Left renal pelvis (tissue), 4 donors: ENCODE results near the gene CLEC10A. TPM values are rescaled to one million over a fixed set of nuclear protein-coding genes. Genes with fewer than 3 reads are reported as not detected.
"Not testable (repeated sequence)": the region's sequence is repeated elsewhere in the genome, so short reads cannot be mapped to it uniquely, and the experiment has no call there.

Source experiments
- DNase-seq, 4 donors: peaks; one replicate each; pipeline ENCODE4 v3.0.0-alpha.2; 2013; ENCODE audit warnings: low read depth in 4 of 4, low spot score in 3 of 4
- polyA plus RNA-seq, 4 donors: library from polyadenylated mRNA; unstranded; fragments of 120-200 nt; gene quantifications; one replicate each; pipeline ENCODE4 v1.2.1, GENCODE V29; 2013; ENCODE audit not compliant: insufficient read length in 4 of 4

The CLEC10A gene
- polyA plus RNA-seq, 4 donors = 0.99 to 2.0 (median 1.1) TPM

DNA sequence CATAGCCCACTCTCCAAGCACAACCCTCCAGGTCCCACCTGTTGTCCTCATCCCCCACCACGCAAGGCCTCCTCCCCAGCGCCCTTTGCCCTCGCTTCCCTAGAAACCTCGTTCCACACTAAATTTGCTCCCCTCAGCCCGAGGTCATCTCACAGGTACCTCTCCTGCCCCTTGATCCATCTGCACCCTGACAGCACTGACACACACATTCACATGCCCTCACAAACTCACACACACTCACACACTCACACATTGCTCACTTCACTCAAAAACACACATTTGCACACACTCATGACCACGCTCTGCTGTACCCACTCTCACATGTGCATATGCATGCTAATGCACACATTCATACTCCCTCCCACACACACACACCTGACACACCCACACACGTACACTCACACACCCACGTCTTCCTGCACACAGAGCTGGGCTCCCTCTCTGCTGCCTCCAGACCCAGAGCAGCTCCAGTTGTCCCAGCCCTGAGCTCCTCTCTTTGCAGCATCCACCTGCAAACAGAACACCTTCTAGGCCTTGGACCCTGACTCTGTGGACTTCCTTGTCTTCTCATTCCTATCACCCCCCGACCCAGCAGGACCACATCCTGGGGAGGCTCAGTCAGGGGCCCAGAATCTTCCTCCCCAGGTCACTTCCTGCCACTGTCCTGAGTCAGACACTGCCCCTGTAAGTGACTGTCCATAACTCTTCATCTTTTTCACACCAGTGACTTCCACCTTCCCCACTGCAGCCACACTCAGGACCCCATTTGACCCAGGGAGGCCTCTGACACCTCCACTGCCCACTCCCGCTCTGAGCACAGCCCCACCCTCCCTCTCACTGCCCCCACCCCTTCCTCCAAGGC is 29.6 kb upstream of the CLEC10A start:
- no peak for DNase-seq

DNA sequence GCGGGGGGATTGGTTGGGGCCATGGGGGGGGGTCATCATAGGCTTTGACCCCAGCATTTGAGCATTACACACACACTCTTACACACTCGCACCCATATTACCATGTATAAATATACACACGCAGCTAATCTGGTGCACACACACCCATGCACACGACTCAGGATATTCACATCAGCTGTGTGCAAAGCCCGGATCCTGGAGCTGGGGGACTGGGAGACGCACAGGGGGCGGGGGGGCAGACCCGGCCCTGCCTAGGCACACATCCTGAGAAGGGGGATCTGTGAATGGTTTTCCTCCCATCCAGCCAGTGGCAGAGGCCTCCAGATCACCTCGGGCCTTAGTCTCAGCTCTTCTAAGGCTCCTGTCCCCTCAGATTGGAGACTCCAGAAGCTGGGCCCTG is 28.9 kb upstream of the CLEC10A start:
- DNase-seq = no peak

DNA sequence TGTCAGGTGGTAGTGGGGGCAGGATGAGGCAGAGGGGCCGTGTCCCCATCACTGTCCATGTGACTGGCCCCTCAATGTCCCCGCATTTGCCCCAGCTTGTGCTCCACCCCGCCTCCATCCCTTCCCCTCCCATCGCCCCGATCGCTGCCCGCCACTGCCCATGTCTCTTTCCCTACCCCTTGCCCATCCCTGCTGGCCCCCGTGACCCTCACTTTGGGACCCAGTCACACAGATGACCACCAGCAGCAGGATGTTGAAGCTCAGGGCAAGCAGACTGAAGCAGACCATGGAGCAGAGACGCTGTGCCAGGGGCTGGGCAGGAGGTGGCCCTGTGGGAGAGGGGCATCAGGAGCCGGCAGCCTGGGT is 28.5 kb upstream of the CLEC10A start:
- no peak for DNase-seq

DNA sequence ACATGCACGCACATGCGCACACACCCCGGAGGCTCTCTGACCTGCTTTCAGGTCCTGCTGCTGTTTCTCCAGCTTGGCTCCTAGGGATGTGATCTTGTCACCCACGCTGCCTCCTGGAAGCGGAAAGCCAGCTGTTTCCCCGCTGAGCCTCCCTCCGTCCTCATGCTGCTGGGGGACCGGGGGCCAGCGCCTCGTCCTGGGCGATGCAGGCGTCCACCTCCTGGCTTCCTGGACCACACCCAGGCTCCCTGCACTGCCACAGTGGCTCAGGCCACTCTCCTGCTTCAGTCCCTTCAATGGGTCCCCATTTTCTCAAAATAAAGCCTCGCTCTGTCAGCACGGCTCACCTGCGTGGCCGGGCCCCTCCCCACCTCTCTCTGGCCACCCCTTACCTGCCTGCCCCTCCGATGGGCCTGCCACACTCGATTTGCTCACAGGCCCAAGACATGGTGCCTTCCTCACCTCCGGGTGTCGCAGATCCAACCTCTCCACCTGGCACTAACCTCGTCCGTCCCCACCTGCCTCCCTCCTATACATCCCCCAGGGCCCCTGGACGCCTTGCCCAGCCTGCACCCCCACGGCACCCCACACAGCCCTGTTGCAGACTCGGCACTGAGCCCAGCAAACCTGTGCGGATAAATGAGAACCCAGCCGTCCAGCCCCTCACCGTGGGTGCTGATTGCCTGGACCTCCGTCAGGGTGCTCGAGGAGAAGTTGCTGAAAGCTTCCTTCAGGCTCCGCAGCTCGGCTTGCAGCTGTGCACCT is 27.9 kb upstream of the CLEC10A start:
- no peak for DNase-seq

DNA sequence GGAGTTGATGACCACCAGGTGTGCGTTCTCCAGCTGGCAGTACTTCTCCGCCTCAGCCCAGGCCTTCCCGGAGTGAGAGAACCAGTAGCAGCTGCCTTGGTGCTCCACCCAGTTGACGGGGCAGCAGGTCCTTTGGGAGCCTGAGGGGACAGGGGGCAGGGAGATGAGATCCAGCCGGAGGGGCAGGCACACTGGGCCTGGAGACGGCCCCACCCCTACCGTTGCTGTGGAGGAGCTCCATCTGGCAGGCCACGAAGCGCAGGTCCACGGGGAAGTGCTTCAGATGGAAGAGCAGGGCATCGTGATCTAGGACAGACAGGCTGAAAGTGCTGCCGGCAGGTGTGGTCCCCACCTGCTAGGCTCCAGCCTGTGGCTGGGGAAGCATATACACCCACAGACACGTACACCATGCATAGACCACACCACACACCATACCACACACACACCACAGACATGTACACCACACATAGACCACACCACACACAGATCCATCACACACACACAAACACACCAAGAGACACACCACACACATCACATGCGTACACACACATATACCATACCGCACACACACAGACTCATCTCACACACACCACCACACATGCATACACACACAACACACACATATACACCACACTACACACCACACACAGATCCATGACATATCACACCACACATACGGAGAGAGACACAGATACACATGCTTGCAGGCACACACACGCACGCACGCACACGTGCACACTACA is 27.1 kb upstream of the CLEC10A start:
- no peak for DNase-seq

DNA sequence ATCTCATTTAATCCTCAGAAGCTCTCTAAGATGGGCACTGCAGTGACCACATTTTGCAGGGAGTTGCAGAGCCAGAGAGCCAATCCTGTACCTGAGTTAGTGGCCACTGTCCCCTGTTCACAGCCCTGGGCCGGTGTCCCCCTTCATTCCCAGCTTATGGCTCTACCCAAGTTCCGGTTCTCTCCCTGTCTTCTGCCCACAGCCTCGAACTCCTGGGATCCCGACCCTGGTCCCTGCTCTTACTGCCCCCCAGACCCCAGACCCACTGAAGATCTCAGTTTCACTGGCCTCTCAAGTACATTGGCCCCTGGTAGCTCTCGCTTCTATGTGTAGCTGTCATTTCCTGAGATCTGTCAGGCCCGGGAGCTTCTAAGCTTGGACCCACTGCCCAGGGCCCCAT is 22.4 kb upstream of the CLEC10A start:
- no peak for DNase-seq

DNA sequence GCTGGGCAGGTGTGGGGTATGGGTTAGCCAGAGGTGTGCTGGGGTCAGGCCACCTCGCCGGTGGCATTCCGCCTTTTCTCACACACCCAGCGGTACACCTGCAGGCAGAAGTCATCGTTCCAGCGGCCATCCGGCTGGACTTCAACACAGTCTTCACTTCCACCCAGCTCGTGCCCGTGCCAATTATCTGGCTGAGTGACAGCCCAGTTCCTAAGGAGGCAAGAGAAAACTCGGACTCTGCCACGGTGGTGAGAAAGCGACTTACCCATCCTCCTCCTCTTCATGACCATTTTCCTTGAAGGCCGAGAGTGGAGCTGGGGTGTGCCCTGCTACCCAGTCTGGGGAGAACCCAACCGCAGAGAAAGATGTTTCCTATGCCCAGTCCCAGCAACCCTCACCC is 21.5 kb upstream of the CLEC10A start:
- no peak for DNase-seq

DNA sequence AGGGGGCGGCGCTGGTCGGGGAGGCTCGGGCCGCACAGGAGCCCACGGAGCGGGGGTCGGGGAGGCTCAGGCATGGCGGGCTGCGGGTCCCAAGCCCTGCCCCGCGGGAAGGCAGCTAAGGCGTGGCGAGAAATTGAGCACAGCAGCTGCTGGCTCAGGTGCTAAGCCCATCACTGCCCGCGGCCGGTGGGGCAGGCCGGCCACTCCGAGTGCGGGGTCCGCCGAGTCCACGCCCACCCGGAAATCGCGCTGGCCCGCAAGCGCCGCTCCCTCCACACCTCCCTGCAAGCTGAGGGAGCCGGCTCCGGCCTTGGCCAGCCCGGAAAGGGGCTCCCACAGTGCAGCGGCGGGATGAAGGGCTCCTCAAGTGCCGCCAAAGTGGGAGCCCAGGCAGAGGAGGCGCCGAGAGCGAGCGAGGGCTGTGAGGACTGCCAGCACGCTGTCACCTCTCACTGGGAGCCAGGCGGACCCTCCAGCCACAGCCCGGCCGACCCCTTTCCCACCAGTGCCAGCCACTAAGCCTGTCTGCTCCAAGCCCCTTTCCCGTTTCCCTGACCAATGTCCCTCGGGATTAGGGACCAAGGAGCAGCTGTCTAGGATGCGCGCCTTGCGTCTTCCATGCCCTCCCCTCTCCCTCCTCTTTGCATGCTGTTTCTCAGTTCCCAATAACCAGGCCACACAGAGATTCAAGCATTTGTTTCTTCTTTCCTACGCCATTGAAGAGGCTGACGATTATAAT is 20.8 kb upstream of the CLEC10A start:
- not testable (repeated sequence) for DNase-seq

DNA sequence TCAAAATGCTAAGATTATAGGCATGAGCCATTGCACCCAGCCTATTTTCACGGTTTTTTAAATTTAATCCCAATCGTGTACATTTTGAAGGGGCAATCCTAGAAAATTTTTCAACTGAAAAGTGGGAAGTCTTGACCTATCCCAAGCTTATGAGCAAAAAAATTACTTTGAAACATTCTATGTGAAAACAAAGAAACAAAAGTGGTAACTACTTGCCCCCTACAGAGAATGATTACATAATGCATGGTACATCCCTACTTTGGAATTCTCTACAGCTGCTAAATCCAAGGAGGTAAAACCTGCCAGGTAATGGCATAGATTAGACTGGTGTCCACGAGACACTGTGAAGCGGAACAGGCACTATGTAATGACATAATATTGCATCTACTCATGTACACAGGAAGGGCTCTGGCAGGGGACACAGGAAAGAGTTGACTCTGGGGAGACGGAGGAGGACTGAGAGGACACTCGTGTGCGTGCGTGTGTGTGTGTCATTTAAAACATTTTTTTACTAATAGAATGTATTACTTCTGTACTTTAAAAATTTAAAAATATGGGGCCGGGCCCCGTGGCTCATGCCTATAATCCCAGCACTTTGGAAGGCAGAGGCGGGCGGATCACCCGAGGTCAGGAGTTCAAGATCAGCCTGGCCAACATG is 18.9 kb upstream of the CLEC10A start:
- no peak for DNase-seq

DNA sequence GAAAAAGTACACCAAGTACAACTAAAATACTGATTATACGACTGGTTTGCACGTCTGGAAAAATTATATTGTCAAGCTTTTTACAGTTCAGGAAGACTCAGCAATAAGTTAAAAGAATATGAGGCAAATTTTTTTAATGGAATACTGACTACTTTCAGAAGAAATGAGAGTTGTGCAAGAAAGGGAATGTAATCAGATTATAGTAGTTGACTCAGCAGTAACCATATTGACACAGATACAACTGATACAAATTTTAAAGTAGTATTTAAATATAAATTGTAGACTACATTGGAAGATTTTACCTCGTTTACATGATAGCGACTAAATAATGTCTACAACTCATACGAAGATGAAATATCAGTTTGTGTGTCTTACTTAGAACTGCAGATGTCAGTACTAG is 17.9 kb upstream of the CLEC10A start:
- DNase-seq = no peak

DNA sequence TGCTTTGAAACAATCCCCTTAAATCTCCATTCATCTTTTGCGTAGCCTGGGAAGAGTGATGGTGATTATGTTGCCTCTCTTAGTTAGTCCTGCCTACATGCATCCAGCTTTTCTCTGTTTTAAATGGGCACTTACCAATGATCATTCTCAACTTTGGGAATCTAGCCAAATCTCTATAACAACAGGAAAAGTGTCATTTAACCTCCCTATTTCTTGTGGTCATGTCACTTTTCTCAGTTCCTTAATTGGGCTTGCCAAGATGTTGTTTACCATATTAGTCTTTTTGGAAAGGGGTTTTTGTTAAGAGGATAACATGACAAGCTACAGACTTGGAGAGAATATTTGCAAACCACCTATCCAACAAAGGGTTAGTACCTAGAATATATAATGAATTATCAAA is 15.6 kb upstream of the CLEC10A start:
- no peak for DNase-seq

DNA sequence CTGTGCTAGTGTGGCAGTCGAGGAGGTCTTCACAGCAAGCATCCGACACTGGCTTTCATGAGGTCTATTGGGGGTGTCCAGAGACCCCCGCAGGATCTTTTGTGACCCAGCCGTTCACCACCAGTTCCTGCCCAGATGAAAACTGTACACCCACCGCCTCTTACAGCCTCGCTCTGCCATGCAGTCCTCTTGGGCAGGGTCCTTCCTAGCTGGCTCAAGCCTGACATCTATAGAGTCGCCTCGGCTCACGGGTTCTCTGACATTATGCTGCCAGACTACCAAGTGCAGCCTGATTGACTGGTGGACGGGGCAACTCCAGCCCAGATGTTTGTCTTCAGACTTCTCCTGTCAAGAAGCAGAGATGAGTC is 14.6 kb upstream of the CLEC10A start:
- no peak for DNase-seq

DNA sequence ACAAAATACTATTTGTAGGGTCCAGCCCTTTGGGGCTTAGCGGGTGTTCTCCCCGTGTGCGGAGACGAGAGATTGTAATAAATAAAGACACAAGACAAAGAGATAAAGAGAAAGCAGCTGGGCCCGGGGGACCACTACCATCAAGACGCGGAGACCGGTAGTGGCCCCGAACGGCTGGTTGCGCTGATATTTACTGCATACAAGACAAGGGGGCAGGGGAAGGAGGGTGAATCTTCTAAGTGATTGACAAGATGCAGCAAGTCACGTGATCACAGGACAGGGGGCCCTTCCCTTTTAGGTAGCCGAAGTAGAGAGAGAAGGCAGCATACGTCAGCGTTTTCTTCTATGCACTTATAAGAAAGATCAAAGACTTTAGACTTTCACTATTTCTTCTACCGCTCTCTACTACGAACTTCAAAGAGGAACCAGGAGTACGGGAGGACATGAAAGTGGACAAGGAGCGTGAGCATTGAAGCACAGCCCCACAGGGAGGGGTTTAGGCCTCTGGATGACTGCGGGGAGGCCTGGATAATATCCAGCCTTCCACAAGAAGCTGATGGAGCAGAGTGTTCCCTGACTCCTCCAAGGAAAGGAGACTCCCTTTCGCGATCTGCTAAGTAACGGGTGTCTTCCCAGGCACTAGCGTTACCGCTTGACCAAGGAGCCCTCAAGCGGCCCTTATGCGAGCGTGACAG is 11.4 kb upstream of the CLEC10A start:
- DNase-seq = not testable (repeated sequence)

DNA sequence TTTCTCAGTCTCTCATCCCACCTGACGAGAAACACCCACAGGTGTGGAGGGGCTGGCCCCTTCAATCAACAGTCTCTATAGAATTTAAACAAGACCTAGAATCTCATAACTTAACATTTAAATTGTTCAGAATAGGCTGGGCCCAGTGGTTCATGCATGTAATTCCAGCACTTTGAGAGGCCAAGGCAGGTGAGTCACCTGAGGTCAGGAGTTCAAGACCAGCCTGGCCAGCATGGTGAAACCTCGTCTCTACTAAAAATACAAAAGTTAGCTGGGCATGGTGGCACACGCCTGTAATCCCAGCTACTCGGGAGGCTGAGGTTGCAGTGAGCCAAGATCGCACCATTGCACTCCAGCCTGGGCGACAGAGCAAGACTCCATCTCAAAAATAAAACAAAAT is 9.5 kb upstream of the CLEC10A start:
- not testable (repeated sequence) for DNase-seq

DNA sequence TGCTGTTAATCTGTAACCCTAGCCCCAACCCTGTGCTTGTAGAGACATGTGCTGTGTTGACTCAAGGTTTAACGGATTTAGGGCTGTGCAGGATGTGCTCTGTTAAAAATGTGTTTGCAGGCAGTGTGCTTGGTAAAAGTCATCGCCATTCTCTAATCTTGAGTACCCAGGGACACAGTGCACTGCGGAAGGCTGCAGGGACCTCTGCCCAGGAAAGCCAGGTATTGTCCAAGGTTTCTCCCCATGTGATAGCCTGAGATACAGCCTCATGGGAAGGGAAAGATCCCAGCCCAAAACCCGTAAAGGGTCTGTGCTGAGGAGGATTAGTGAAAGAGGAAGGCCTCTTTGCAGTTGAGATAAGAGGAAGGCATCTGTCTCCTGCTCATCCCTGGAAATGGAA is 8.4 kb upstream of the CLEC10A start:
- not testable (repeated sequence) for DNase-seq

DNA sequence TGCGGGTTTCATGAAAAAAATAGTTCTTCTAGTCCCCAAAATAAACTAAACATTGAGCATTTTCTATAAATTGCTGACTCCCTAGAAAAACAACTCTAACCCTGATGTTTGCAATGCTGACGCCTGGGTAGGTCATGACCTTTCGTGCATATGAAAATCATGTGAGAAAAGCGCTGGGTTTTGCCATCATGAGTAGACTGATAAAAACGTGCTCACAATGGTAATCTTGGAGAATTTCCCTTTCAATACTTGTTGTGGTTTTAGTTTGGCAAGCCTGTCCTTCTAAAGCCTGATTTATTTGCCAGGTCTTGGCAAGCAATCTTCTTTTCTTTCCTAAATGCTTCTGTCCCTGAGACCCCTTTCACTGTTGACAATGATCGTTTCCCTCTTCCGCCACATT is 4.0 kb upstream of the CLEC10A start:
- DNase-seq = no peak

DNA sequence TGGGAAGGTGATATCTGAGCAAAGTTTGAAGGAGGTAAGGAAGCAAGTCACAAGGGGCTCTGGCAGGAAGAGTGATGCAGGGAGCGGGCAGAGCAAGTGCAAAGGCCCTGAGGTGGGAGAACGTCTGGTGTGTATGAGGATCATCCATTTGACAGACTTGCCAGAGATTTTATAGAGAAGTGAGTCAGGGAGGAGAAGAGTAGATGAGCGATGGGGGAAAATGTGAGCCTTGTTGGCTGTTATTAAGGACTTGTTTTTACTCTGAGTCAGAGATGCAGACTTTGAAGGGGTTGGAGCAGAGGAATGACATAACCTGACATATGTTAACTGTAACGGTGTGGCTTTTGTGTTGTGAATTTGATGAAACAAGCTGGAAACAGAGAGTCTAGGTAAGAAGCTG is 3.5 kb upstream of the CLEC10A start:
- no peak for DNase-seq

DNA sequence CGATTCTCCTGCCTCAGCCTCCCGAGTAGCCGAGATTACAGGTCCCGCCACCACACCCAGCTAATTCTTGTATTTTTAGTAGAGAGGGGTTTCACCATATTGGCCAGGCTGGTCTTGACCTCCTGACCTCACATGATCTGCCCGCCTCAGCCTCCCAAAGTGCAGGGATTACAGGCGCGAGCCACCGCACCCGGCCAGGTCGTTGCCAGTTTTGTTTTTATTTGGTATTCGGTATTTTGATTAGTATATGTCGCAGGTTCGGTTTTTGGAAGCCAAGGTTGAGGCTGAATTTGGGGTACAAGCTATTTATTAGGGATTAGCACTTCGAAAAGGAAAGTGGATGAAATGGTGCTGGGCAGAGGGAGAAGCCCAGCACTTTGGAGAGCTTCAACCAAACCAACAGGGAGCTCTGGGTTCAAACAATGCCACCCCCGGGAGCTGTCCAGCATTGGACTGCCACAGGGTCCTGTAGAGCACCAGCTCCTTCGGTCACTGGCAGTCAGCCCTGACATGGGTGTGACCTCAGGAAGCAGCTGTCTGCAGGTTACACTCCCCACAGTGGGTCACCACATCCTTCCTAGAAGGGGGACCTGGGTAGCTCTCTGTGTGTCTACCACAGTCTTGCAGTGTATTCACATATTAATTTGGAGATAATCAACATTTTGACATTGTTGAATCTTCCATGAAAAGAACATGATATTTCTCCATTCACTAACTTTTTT is 1.5 kb upstream of the CLEC10A start:
- no peak for DNase-seq

DNA sequence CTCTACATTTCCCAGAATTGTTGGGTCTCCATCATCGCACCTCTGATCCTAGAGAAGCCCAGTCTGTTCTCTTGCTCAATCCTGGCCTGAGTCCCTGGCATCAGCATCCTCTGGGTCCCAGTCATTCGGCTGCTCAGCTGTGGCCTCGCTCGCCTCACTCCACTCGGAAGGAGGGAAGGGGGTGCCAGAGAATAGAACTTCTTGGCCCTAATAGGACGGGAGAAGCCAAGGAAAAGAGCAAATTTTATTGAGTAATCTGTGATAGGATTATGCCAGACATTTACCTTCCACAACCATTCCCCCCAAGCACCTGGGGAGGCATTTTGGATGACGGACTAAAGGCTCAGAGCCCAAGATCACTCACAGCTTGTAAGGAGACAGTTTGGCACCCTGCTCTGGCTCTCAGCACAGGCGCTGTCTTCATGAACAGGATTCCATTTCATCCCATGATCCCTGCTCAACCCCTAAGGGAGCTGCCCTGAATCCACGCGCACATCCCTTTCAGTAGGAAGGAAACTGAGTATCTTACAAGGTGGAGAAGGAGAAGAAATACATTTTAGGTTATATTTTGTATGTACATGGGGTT is 498 bp upstream of the CLEC10A start:
- DNase-seq = no peak
